ENCODE data around the gene UROC1. TPM values are rescaled to one million over a fixed set of nuclear protein-coding genes. Genes with fewer than 3 reads are reported as not detected.

Gene UROC1
- total RNA-seq, 1 experiment from 2014 or later, result not detected

DNA sequence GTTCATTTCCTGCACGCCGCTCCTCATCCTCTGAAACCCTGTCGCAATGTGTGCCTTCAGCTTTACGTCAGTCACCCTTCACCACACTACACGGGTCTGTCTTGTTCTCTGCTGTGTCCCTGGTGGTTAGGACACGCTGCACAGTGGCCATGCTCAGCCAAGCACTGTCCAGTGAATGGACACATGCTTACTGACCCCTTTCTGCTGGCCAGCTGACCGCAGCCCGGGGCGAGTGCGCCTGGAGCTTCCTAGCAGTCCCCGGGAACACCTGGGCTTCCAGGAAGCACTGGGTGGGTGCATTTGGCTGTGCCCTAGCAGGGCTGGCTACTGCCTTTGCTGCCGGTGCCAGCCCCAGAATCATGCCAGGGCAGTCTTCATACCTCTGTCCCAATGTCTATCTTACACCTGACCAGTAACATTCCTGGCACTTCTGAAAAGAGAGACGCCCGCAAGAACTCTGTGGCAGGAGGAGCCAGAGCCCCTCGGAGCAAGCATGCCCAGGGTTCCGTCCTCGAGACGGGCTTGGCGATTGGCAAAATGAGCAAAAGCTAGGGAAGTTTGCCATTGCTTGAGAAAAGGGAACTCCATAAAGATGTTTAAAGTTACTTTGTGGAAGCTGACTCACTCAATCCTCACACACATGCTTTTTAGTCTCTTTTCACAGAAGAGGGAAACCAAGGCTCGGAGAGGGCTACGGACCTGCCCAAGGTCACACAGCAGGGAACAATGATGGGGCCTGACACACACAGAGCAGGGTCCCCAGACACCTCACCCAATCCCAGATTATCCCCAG, 26.2 kb downstream of the UROC1 start:
- no peaks in the 10 kb centered on the region for H3K4me1 Mint-ChIP-seq (ENCODE audit: low read depth, unreplicated experiment)

DNA sequence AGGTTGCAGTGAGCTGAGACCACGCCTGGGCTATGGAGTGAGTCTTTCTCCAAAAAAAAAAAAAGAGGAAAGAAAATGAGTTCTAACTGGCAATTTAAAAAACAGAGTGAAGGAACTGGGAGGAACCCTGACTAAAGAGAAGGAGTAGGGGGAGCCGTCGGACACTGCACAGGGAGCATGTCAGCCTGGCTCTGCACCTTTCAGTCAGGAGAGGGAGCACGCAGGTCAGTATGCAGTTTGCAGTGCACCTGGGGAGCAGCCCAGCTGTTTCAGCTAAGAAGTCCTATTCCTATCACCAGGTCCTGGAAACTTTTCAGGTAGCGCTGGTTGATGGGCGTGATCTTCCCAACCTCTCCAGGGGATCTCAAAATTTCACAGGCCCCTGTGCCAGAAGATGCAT, 27.0 kb downstream of the UROC1 start:
- Histone ChIP-seq H3K4me3 (ENCODE audit: low read depth, low read length) (no peak overlapping the region), H3K4me1 (no peaks in the 10 kb centered on the region), H3K36me3 (ENCODE audit: control insufficient read depth, insufficient read depth, low read length) (no peaks in the 10 kb centered on the region), H3K27me3 (replicated peaks; ENCODE audit: control insufficient read depth, insufficient read depth, low read length) (no peaks in the 10 kb centered on the region), H3K9me3 (no peaks in the 10 kb centered on the region)
- no TSS peak for BruUV-seq (replicated peaks)
- Mint-ChIP-seq H3K27me3 (ENCODE audit: insufficient read depth, unreplicated experiment) (no peaks in the 10 kb centered on the region), H3K4me3 (ENCODE audit: unreplicated experiment) (no peak overlapping the region), H3K9me3 (ENCODE audit: unreplicated experiment) (no peaks in the 10 kb centered on the region), H3K27ac (ENCODE audit: unreplicated experiment) (no peak overlapping the region), H3K36me3 (ENCODE audit: insufficient read depth, unreplicated experiment) (no peaks in the 10 kb centered on the region), H3K4me1 (ENCODE audit: low read depth, unreplicated experiment) (no peaks in the 10 kb centered on the region)
- intact Hi-C loops (cut with micrococcal nuclease; ENCODE audit: unreplicated experiment), result no loop called here
- TF ChIP-seq, protein P1, sequence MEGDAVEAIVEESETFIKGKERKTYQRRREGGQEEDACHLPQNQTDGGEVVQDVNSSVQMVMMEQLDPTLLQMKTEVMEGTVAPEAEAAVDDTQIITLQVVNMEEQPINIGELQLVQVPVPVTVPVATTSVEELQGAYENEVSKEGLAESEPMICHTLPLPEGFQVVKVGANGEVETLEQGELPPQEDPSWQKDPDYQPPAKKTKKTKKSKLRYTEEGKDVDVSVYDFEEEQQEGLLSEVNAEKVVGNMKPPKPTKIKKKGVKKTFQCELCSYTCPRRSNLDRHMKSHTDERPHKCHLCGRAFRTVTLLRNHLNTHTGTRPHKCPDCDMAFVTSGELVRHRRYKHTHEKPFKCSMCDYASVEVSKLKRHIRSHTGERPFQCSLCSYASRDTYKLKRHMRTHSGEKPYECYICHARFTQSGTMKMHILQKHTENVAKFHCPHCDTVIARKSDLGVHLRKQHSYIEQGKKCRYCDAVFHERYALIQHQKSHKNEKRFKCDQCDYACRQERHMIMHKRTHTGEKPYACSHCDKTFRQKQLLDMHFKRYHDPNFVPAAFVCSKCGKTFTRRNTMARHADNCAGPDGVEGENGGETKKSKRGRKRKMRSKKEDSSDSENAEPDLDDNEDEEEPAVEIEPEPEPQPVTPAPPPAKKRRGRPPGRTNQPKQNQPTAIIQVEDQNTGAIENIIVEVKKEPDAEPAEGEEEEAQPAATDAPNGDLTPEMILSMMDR (IDR thresholded peaks at IDR 0.05; ENCODE audit: insufficient read depth in 1 of 2, low read depth in 1 of 2, low read length in 1 of 2, severe bottlenecking in 1 of 2, unreplicated experiment in 1 of 2), result peak; percentile 9 to 64
- peak; percentile 54 to 58 for DNase-seq
- CTCF ChIA-PET, result interaction anchor here (1.0 to 2.1 kb wide), 3 partner anchors 14 to 60 kb away, joined by 3 to 4 read pairs (median 3); no protein-coding TSS in a partner anchor
- POLR2A ChIA-PET, result no interaction called here

More for the DNA sequence above, 26.2 kb downstream of the UROC1 start:
- intact Hi-C loops (cut with micrococcal nuclease; ENCODE audit: unreplicated experiment), result no loop called here
- CTCF ChIA-PET, result interaction anchor here (1.0 to 2.1 kb wide), 3 partner anchors 15 to 59 kb away, joined by 3 to 4 read pairs (median 3); no protein-coding TSS in a partner anchor
- no peak for DNase-seq
- TF ChIP-seq, protein P1 (IDR thresholded peaks at IDR 0.05; ENCODE audit: insufficient read depth in 1 of 2, low read depth in 1 of 2, low read length in 1 of 2, severe bottlenecking in 1 of 2, unreplicated experiment in 1 of 2), result no peak
- POLR2A ChIA-PET, result no interaction called here
- H3K4me3 Mint-ChIP-seq (ENCODE audit: unreplicated experiment), result no peak overlapping the region
- Histone ChIP-seq H3K36me3 (ENCODE audit: control insufficient read depth, insufficient read depth, low read length) (no peaks in the 10 kb centered on the region), H3K27me3 (replicated peaks; ENCODE audit: control insufficient read depth, insufficient read depth, low read length) (no peaks in the 10 kb centered on the region), H3K9me3 (no peaks in the 10 kb centered on the region), H3K4me3 (ENCODE audit: low read depth, low read length) (no peak overlapping the region), H3K4me1 (no peaks in the 10 kb centered on the region)
- H3K27me3 Mint-ChIP-seq (ENCODE audit: insufficient read depth, unreplicated experiment), result no peaks in the 10 kb centered on the region
- no TSS peak for BruUV-seq (replicated peaks)
- H3K27ac Mint-ChIP-seq (ENCODE audit: unreplicated experiment), result no peak overlapping the region
- no peaks in the 10 kb centered on the region for H3K9me3 Mint-ChIP-seq (ENCODE audit: unreplicated experiment)
- H3K36me3 Mint-ChIP-seq (ENCODE audit: insufficient read depth, unreplicated experiment), result no peaks in the 10 kb centered on the region

DNA sequence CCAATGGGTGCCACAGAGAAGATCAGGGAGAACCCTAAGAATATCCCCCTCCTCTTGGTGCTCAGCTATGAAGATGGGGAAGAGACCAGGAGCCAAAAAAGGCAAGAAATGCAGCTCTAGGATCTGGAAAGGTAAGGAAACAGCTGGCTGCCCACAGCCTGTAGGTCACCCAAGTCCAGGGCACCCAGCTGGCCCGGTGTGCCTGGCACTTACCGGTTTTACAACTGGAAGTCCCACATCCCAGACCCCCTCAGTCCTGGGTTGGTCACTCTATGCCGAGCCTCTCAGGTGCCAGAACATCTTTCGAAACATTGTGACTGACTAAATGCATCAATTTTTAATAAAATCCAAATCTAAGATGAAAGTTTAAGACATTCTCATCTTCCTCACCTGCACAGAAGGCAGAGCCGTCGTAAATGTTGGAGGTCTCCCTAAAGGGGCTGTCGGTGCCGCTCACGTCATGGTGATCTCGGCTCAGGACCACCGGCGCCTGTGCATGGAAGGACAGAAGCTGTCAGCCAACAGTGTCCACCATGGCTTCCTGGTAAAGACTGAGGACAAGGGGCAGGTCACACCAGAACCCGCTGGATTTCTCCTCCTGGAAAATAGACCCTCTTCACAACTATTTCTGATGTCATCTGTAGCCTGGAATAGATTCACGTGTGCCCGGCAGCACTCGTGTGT, 28.5 kb downstream of the UROC1 start:
- Histone ChIP-seq H3K4me3 (ENCODE audit: low read depth, low read length) (no peak overlapping the region), H3K27me3 (replicated peaks; ENCODE audit: control insufficient read depth, insufficient read depth, low read length) (no peaks in the 10 kb centered on the region), H3K9me3 (no peaks in the 10 kb centered on the region), H3K4me1 (no peaks in the 10 kb centered on the region), H3K36me3 (ENCODE audit: control insufficient read depth, insufficient read depth, low read length) (no peaks in the 10 kb centered on the region)
- TF ChIP-seq, protein P1 (IDR thresholded peaks at IDR 0.05; ENCODE audit: insufficient read depth in 1 of 2, low read depth in 1 of 2, low read length in 1 of 2, severe bottlenecking in 1 of 2, unreplicated experiment in 1 of 2), result no peak
- BruUV-seq (replicated peaks), result no TSS peak
- H3K36me3 Mint-ChIP-seq (ENCODE audit: insufficient read depth, unreplicated experiment), result no peaks in the 10 kb centered on the region
- ChIA-PET POLR2A (no interaction called here), CTCF (interaction anchor here (2.1 kb wide), 1 partner anchor 14 kb away, joined by 4 read pairs; no protein-coding TSS in a partner anchor)
- H3K4me3 Mint-ChIP-seq (ENCODE audit: unreplicated experiment), result no peak overlapping the region
- no peak overlapping the region for H3K27ac Mint-ChIP-seq (ENCODE audit: unreplicated experiment)
- intact Hi-C loops (cut with micrococcal nuclease; ENCODE audit: unreplicated experiment), result no loop called here
- no peak for DNase-seq
- H3K4me1 Mint-ChIP-seq (ENCODE audit: low read depth, unreplicated experiment), result no peaks in the 10 kb centered on the region
- H3K9me3 Mint-ChIP-seq (ENCODE audit: unreplicated experiment), result no peaks in the 10 kb centered on the region
- H3K27me3 Mint-ChIP-seq (ENCODE audit: insufficient read depth, unreplicated experiment), result no peaks in the 10 kb centered on the region

Measured in Caco-2 (cell line).